Activated naive CD4-positive, alpha-beta T cell treated with anti-CD3 and anti-CD28 coated beads, Interleukin-2, amount 50 U/mL, for 24 hours (primary cell): ENCODE measurements around the gene DSCAM.
"Not testable (repeated sequence)": the region's sequence is repeated elsewhere in the genome, so short reads cannot be mapped to it uniquely, and the experiment has no call there.

Experiments used
- H3K27ac Mint-ChIP-seq: one replicate; pipeline ENCODE4 v1.8.0; 2021; ENCODE audit warnings: mild to moderate bottlenecking, mixed read lengths
- H3K27me3 Mint-ChIP-seq: one replicate; pipeline ENCODE4 v1.8.0; 2021; ENCODE audit warnings: mixed read lengths
- H3K36me3 Mint-ChIP-seq: one replicate; pipeline ENCODE4 v1.8.0; 2021; ENCODE audit warnings: mixed read lengths
- H3K4me1 Mint-ChIP-seq: one replicate; pipeline ENCODE4 v1.8.0; 2021; ENCODE audit warnings: mixed read lengths
- H3K4me3 Mint-ChIP-seq: one replicate; pipeline ENCODE4 v1.8.0; 2021; ENCODE audit warnings: mild to moderate bottlenecking, mixed read lengths
- H3K9me3 Mint-ChIP-seq: one replicate; pipeline ENCODE4 v1.8.0; 2021; ENCODE audit warnings: mixed read lengths

Gene DSCAM

GRCh38 chr21:40049931-40050290 lies 797.0 kb downstream of the DSCAM start:
- H3K9me3 Mint-ChIP-seq, result no peaks in the 10 kb centered on the region
- H3K27me3 Mint-ChIP-seq, result peaks cover 2% of the 10 kb centered on the region
- no peaks in the 10 kb centered on the region for H3K4me1 Mint-ChIP-seq
- no peak overlapping the region for H3K4me3 Mint-ChIP-seq
- no peaks in the 10 kb centered on the region for H3K36me3 Mint-ChIP-seq
- H3K27ac Mint-ChIP-seq, result no peak overlapping the region

GRCh38 chr21:40049031-40049930 lies 797.7 kb downstream of the DSCAM start:
- no peaks in the 10 kb centered on the region for H3K27me3 Mint-ChIP-seq
- H3K4me1 Mint-ChIP-seq, result no peaks in the 10 kb centered on the region
- no peaks in the 10 kb centered on the region for H3K36me3 Mint-ChIP-seq
- H3K4me3 Mint-ChIP-seq, result no peak overlapping the region
- no peaks in the 10 kb centered on the region for H3K9me3 Mint-ChIP-seq
- H3K27ac Mint-ChIP-seq, result no peak overlapping the region

GRCh38 chr21:40047993-40048730 lies 798.8 kb downstream of the DSCAM start:
- no peak overlapping the region for H3K27ac Mint-ChIP-seq
- no peaks in the 10 kb centered on the region for H3K36me3 Mint-ChIP-seq
- no peaks in the 10 kb centered on the region for H3K4me1 Mint-ChIP-seq
- H3K9me3 Mint-ChIP-seq, result no peaks in the 10 kb centered on the region
- H3K4me3 Mint-ChIP-seq, result no peak overlapping the region
- H3K27me3 Mint-ChIP-seq, result no peaks in the 10 kb centered on the region

- Mint-ChIP-seq H3K27me3 (no peaks in the 10 kb centered on the region), H3K9me3 (no peaks in the 10 kb centered on the region), H3K4me1 (no peaks in the 10 kb centered on the region), H3K27ac (no peak overlapping the region), H3K4me3 (no peak overlapping the region), H3K36me3 (no peaks in the 10 kb centered on the region)
Observed at GRCh38 chr21:40047211-40047610, 799.7 kb downstream of the DSCAM start.

GRCh38 chr21:40043866-40044265 lies 803.1 kb downstream of the DSCAM start:
- Mint-ChIP-seq H3K9me3 (no peaks in the 10 kb centered on the region), H3K27ac (no peak overlapping the region), H3K4me1 (no peaks in the 10 kb centered on the region), H3K36me3 (no peaks in the 10 kb centered on the region), H3K4me3 (no peak overlapping the region), H3K27me3 (no peaks in the 10 kb centered on the region)

GRCh38 chr21:40043423-40043822 lies 803.5 kb downstream of the DSCAM start:
- no peaks in the 10 kb centered on the region for H3K9me3 Mint-ChIP-seq
- no peak overlapping the region for H3K27ac Mint-ChIP-seq
- H3K4me3 Mint-ChIP-seq, result no peak overlapping the region
- H3K36me3 Mint-ChIP-seq, result no peaks in the 10 kb centered on the region
- H3K4me1 Mint-ChIP-seq, result no peaks in the 10 kb centered on the region
- no peaks in the 10 kb centered on the region for H3K27me3 Mint-ChIP-seq

GRCh38 chr21:40041446-40041845 lies 805.5 kb downstream of the DSCAM start:
- Mint-ChIP-seq H3K4me1 (no peaks in the 10 kb centered on the region), H3K36me3 (no peaks in the 10 kb centered on the region)

GRCh38 chr21:40033156-40033782 lies 813.7 kb downstream of the DSCAM start:
- not testable (repeated sequence) for H3K27ac Mint-ChIP-seq, H3K36me3 Mint-ChIP-seq, H3K4me3 Mint-ChIP-seq, H3K4me1 Mint-ChIP-seq, H3K9me3 Mint-ChIP-seq, H3K27me3 Mint-ChIP-seq

More at GRCh38 chr21:40041446-40041845, 805.5 kb downstream of the DSCAM start:
- H3K27ac Mint-ChIP-seq, result no peak overlapping the region
- H3K27me3 Mint-ChIP-seq, result no peaks in the 10 kb centered on the region
- no peaks in the 10 kb centered on the region for H3K9me3 Mint-ChIP-seq
- H3K4me3 Mint-ChIP-seq, result no peak overlapping the region

GRCh38 chr21:40029888-40030287 lies 817.1 kb downstream of the DSCAM start:
- H3K36me3 Mint-ChIP-seq, result no peaks in the 10 kb centered on the region
- H3K9me3 Mint-ChIP-seq, result no peaks in the 10 kb centered on the region
- H3K4me1 Mint-ChIP-seq, result no peaks in the 10 kb centered on the region
- peaks cover 8% of the 10 kb centered on the region for H3K27me3 Mint-ChIP-seq
- no peak overlapping the region for H3K27ac Mint-ChIP-seq
- H3K4me3 Mint-ChIP-seq, result no peak overlapping the region

- not testable (repeated sequence) for H3K27me3 Mint-ChIP-seq, H3K27ac Mint-ChIP-seq, H3K4me1 Mint-ChIP-seq
Observed at GRCh38 chr21:40028393-40028792, 818.6 kb downstream of the DSCAM start.

GRCh38 chr21:40021558-40022351 lies 825.2 kb downstream of the DSCAM start:
- Mint-ChIP-seq H3K36me3 (no peaks in the 10 kb centered on the region), H3K4me3 (no peak overlapping the region), H3K27ac (no peak overlapping the region), H3K4me1 (no peaks in the 10 kb centered on the region), H3K9me3 (peaks cover 5% of the 10 kb centered on the region), H3K27me3 (no peaks in the 10 kb centered on the region)

More at GRCh38 chr21:40028393-40028792, 818.6 kb downstream of the DSCAM start:
- not testable (repeated sequence) for H3K4me3 Mint-ChIP-seq, H3K36me3 Mint-ChIP-seq, H3K9me3 Mint-ChIP-seq

GRCh38 chr21:40020651-40021050 lies 826.3 kb downstream of the DSCAM start:
- Mint-ChIP-seq H3K9me3 (peaks cover 5% of the 10 kb centered on the region), H3K27me3 (no peaks in the 10 kb centered on the region), H3K4me3 (no peak overlapping the region), H3K36me3 (no peaks in the 10 kb centered on the region), H3K27ac (no peak overlapping the region), H3K4me1 (no peaks in the 10 kb centered on the region)

- Mint-ChIP-seq H3K27ac (no peak overlapping the region), H3K4me3 (no peak overlapping the region), H3K27me3 (no peaks in the 10 kb centered on the region), H3K4me1 (no peaks in the 10 kb centered on the region), H3K9me3 (peaks cover 11% of the 10 kb centered on the region), H3K36me3 (no peaks in the 10 kb centered on the region)
Observed at GRCh38 chr21:40018871-40019475, 828.0 kb downstream of the DSCAM start.

GRCh38 chr21:40016667-40017066 lies 830.3 kb downstream of the DSCAM start:
- H3K9me3 Mint-ChIP-seq, result peaks cover 9% of the 10 kb centered on the region
- H3K27ac Mint-ChIP-seq, result no peak overlapping the region
- H3K4me1 Mint-ChIP-seq, result no peaks in the 10 kb centered on the region
- no peaks in the 10 kb centered on the region for H3K27me3 Mint-ChIP-seq
- H3K4me3 Mint-ChIP-seq, result no peak overlapping the region
- H3K36me3 Mint-ChIP-seq, result no peaks in the 10 kb centered on the region

GRCh38 chr21:40016234-40016633 lies 830.7 kb downstream of the DSCAM start:
- Mint-ChIP-seq H3K4me3 (no peak overlapping the region), H3K9me3 (peaks cover 6% of the 10 kb centered on the region), H3K27ac (no peak overlapping the region), H3K4me1 (no peaks in the 10 kb centered on the region), H3K36me3 (no peaks in the 10 kb centered on the region), H3K27me3 (no peaks in the 10 kb centered on the region)
